SH-SY5Y (cell line): ENCODE data around the gene TNS1.

ENCODE experiments used
- GATA2 ChIP-seq: IDR thresholded peaks from 2 replicates; pipeline ENCODE4 v1.6.1; 2011; ENCODE audit warnings: mild to moderate bottlenecking, low read depth, low read length
- GATA3 ChIP-seq: IDR thresholded peaks from 2 replicates; pipeline ENCODE4 v1.6.1; 2011; ENCODE audit warnings: low read depth, mild to moderate bottlenecking, low read length, moderate library complexity

GRCh38 chr2:217808326-217808725 is 194.5 kb downstream of the TNS1 start:
- TF ChIP-seq GATA2 (no peak), GATA3 (no peak)
